GM23248 (cell line): Measurements from ENCODE around the gene TNFRSF4.
A peak's percentile ranks its signal among the peaks of the same experiment; 100 is the strongest.

ENCODE experiments used
- EZH2 ChIP-seq: fragments of 200-600 bp; sonication (generic); IDR thresholded peaks from 2 replicates; pipeline ENCODE4 v1.6.1; 2018; ENCODE audit warnings: antibody characterized with exemption, mild to moderate bottlenecking; ENCODE audit not compliant: insufficient read depth, poor library complexity, severe bottlenecking
- EZH2phosphoT487 ChIP-seq: fragments of 200-600 bp; sonication (generic); IDR thresholded peaks from 2 replicates; pipeline ENCODE4 v1.6.1; 2018; ENCODE audit warnings: antibody characterized with exemption, moderate library complexity, mild to moderate bottlenecking, low read depth; ENCODE audit not compliant: insufficient read depth

GRCh38 chr1:1173061-1173792 lies 40.7 kb downstream of the TNFRSF4 start:
- peak; percentile 77 for TF ChIP-seq EZH2
- TF ChIP-seq EZH2phosphoT487 = no peak
